Adipocyte (in vitro differentiated cells): Measurements from ENCODE around the gene ADD2.

Experiments used
- DNase-seq: peaks from one replicate; pipeline ENCODE4 v3.0.0-alpha.2; 2015; ENCODE audit warnings: low read depth
- H3K27me3 ChIP-seq: replicated peaks from 2 replicates; pipeline ENCODE4 v1.7.0; 2013; ENCODE audit warnings: mild to moderate bottlenecking, low read length, moderate library complexity; ENCODE audit not compliant: control insufficient read depth, insufficient read depth
- H3K36me3 ChIP-seq: 2 replicates; pipeline ENCODE4 v1.7.0; 2013; ENCODE audit warnings: low read length, mild to moderate bottlenecking, moderate library complexity; ENCODE audit not compliant: control insufficient read depth, insufficient read depth, severe bottlenecking
- H3K4me1 ChIP-seq: 2 replicates; pipeline ENCODE4 v1.7.0; 2013; ENCODE audit warnings: mild to moderate bottlenecking, low read length, moderate library complexity; ENCODE audit not compliant: control insufficient read depth, insufficient read depth
- H3K4me3 ChIP-seq: 2 replicates; pipeline ENCODE4 v1.7.0; 2013; ENCODE audit warnings: mild to moderate bottlenecking, low read length, moderate library complexity
- H3K9ac ChIP-seq: 2 replicates; pipeline ENCODE4 v1.7.0; 2013; ENCODE audit warnings: mild to moderate bottlenecking, low read length, moderate library complexity
- H3K9me3 ChIP-seq: 2 replicates; pipeline ENCODE4 v1.7.0; 2013; ENCODE audit warnings: mild to moderate bottlenecking, low read length, moderate library complexity; ENCODE audit not compliant: control insufficient read depth

Gene ADD2

GRCh38 chr2:70691497-70692140 is 76.4 kb downstream of the ADD2 start:
- Histone ChIP-seq H3K4me1 (peaks cover 4% of the 10 kb centered on the region), H3K36me3 (no peaks in the 10 kb centered on the region)

DNA sequence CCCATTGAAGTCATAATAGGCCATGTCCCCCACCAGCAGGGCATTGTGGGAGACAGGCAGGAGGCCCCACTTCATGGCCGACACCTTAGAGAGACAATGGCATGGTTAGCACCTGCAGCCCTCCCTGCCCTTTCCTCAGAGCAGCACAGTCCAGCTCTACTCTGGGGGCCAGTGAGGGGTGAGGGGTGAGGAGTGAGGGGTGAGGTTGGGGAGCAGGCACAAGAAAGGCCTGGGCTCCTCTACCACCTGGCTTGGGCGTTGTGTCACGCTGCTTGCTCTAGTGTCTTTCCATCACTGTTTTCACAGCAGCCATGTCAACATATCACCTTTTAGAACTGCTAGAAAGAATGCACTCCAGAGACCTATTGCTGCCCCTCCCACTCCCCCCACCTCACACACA is 77.2 kb downstream of the ADD2 start:
- no peak for DNase-seq
- no peak overlapping the region for H3K9ac ChIP-seq
- no peak overlapping the region for H3K4me3 ChIP-seq
- peaks cover 4% of the 10 kb centered on the region for H3K4me1 ChIP-seq
- H3K36me3 ChIP-seq: no peaks in the 10 kb centered on the region
- H3K9me3 ChIP-seq: no peaks in the 10 kb centered on the region
- peaks cover 28% of the 10 kb centered on the region for H3K27me3 ChIP-seq

More at GRCh38 chr2:70691497-70692140, 76.4 kb downstream of the ADD2 start:
- no peak for DNase-seq
- no peak overlapping the region for H3K9ac ChIP-seq
- no peaks in the 10 kb centered on the region for H3K9me3 ChIP-seq
- H3K27me3 ChIP-seq: peaks cover 25% of the 10 kb centered on the region
- no peak overlapping the region for H3K4me3 ChIP-seq

- Histone ChIP-seq H3K4me3 (no peak overlapping the region), H3K27me3 (peaks cover 20% of the 10 kb centered on the region), H3K9me3 (no peaks in the 10 kb centered on the region), H3K36me3 (no peaks in the 10 kb centered on the region), H3K9ac (no peak overlapping the region), H3K4me1 (peaks cover 4% of the 10 kb centered on the region)
- no peak for DNase-seq
Measured at GRCh38 chr2:70688427-70688826, 79.6 kb downstream of the ADD2 start.

GRCh38 chr2:70687461-70687795 is 80.6 kb downstream of the ADD2 start:
- Histone ChIP-seq H3K4me3 (no peak overlapping the region), H3K27me3 (peaks cover 12% of the 10 kb centered on the region), H3K36me3 (no peaks in the 10 kb centered on the region), H3K4me1 (peaks cover 4% of the 10 kb centered on the region), H3K9ac (no peak overlapping the region), H3K9me3 (no peaks in the 10 kb centered on the region)
- DNase-seq: no peak

DNA sequence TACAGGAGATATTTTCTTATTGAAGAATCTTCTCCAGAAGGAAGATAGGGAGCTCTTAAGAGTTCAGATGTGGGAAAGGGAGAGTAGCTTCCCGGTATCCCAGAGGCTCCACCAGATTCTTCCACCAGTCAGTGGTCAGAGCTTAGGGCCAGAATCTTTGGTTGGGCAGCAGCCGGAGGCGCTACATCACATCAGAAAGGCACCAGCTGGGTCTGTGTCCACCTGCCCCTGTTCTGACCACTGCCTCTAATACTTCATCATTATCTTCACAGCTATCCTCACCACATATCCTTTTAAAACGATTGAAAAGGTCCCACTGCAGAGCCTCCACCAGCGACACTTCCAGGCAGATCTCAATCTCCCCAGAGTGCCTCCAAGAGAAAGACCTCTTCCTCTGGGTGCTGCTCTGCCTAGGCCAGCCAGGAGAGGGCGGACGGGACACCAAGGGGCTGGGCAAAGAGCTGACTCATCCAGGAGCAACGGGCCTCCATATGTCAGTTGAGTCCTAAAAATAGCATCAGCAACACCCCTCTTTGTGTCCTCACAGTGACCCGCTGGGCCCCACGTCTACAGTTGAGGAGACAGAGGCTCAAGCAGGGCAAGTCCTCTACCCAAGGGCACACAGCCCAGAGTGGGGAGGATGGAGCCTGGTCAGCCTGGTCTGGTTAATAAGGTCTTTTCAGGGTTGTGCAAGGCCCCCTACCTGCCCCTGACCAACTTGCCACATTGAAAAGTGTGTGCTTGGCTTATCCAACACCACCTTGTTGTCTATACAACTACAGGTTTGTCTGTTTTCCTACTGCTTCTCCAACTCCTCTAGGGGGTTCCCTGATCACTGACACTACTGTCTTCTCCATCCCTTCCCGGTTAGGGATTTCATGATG is 81.2 kb downstream of the ADD2 start:
- Histone ChIP-seq H3K4me3 (no peak overlapping the region), H3K4me1 (peaks cover 4% of the 10 kb centered on the region), H3K9me3 (no peaks in the 10 kb centered on the region), H3K9ac (no peak overlapping the region), H3K27me3 (peaks cover 12% of the 10 kb centered on the region), H3K36me3 (no peaks in the 10 kb centered on the region)
- DNase-seq: peak; percentile 27

- DNase-seq: no peak
- H3K36me3 ChIP-seq: no peaks in the 10 kb centered on the region
- H3K4me3 ChIP-seq: no peak overlapping the region
- H3K27me3 ChIP-seq: peaks cover 12% of the 10 kb centered on the region
- no peak overlapping the region for H3K9ac ChIP-seq
- H3K4me1 ChIP-seq: peaks cover 4% of the 10 kb centered on the region
- no peaks in the 10 kb centered on the region for H3K9me3 ChIP-seq
Measured at GRCh38 chr2:70685771-70686171, 82.2 kb downstream of the ADD2 start.

DNA sequence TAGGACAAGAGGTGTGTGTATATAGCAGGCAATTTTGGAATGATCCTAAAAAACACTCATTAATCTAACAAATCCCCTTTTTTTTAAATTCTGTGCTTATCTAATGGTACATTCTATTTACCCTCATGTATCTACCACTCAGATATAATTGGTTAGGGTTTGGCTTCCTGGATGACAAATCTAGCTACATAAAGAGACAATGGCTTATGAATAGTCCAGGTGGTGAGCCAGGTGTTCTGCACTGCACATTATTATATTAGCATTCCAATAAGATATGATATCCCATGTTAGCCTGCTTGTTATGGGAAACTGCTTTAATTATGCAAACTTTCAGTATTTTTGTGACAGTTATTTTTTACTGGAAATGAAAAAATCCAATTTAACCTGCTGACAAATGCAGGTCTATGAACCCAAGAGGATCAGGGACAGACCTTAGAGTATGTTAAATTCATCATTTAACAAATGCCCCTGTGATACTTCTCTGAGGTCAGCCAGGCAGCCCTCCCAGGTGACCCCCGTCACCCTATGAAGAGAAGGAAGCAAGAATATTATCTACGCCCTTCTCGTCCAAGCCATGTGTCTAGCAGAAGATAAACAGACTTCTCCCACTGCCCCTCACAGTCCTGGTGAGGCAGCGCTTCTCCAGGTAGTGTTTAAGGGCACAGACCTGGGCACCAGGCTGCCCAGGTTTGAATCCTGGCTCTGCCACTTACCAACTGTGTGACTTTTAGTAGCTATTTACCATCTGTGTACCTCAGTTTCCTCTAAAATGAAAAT is 83.0 kb downstream of the ADD2 start:
- H3K4me3 ChIP-seq: no peak overlapping the region
- peaks cover 4% of the 10 kb centered on the region for H3K4me1 ChIP-seq
- H3K27me3 ChIP-seq: peaks cover 12% of the 10 kb centered on the region
- no peaks in the 10 kb centered on the region for H3K9me3 ChIP-seq
- no peak for DNase-seq
- no peak overlapping the region for H3K9ac ChIP-seq
- H3K36me3 ChIP-seq: no peaks in the 10 kb centered on the region

DNA sequence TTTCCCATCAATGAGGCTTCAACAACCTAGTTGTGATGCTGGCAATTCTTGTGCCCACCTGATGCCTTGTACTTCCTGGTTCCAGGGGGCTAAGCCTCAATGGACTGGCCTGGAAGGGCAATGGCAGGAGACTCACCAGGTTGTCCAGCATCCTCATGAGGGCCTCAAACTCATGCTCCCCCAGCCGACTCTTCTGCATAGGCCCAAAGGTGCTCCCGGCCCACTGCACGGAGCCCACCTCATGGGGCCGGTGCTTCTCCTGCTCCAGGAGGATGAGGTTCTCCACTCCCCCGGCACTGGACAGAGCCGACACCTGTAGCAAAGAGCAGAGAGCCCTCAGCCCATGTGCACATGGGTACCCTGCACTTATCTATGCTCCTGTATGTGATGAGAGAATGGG is 84.5 kb downstream of the ADD2 start:
- Histone ChIP-seq H3K36me3 (no peaks in the 10 kb centered on the region), H3K4me1 (peaks cover 4% of the 10 kb centered on the region)

DNA sequence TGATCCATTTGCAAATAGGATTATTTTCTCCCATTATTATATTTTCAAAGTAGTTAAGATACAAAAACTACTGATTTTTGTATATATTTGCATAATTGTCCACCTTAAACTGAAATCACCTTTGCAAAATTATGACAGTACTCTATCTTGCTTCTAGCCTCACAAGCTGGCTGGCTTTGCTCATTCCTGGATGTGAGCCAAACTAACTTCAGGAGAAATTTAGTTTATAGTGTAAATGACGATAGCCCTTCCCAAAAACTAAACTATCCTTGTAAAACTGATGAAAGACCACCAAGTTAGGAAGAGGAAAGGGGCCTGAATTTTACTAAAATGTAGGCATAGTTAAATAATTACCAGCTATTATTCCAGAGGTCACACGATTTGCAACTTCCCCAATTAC is 87.3 kb downstream of the ADD2 start:
- Histone ChIP-seq H3K4me3 (no peak overlapping the region), H3K9ac (no peak overlapping the region), H3K27me3 (peaks cover 4% of the 10 kb centered on the region), H3K9me3 (no peaks in the 10 kb centered on the region), H3K4me1 (no peaks in the 10 kb centered on the region), H3K36me3 (no peaks in the 10 kb centered on the region)
- no peak for DNase-seq

More for the DNA sequence above, 84.5 kb downstream of the ADD2 start:
- no peaks in the 10 kb centered on the region for H3K9me3 ChIP-seq
- no peak overlapping the region for H3K4me3 ChIP-seq
- no peak overlapping the region for H3K9ac ChIP-seq
- H3K27me3 ChIP-seq: peaks cover 12% of the 10 kb centered on the region
- DNase-seq: no peak

- Histone ChIP-seq H3K9ac (no peak overlapping the region), H3K9me3 (no peaks in the 10 kb centered on the region), H3K4me1 (no peaks in the 10 kb centered on the region), H3K36me3 (no peaks in the 10 kb centered on the region), H3K27me3 (no peaks in the 10 kb centered on the region), H3K4me3 (no peak overlapping the region)
- DNase-seq: no peak
Measured at GRCh38 chr2:70679259-70679658, 88.7 kb downstream of the ADD2 start.

- no peak for DNase-seq
- H3K27me3 ChIP-seq: no peaks in the 10 kb centered on the region
- no peaks in the 10 kb centered on the region for H3K9me3 ChIP-seq
- no peaks in the 10 kb centered on the region for H3K4me1 ChIP-seq
- H3K4me3 ChIP-seq: no peak overlapping the region
- no peaks in the 10 kb centered on the region for H3K36me3 ChIP-seq
- H3K9ac ChIP-seq: no peak overlapping the region
Measured at GRCh38 chr2:70678576-70679143, 89.3 kb downstream of the ADD2 start.
